ENCODE data around the gene GNAO1. TPM values are rescaled to one million over a fixed set of nuclear protein-coding genes. Genes with fewer than 3 reads are reported as not detected.

Gene GNAO1
- total RNA-seq, 1 donor from 2014 or later: 0.53 TPM

GRCh38 chr16:56364865-56365264, 173.6 kb downstream of the GNAO1 start:
- intact Hi-C loops (cut with DNase I): no loop called here
- peaks cover 61 to 70% of the 10 kb centered on the region in 2 donors for H3K36me3 ChIP-seq
- no peaks in the 10 kb centered on the region for H3K27me3 ChIP-seq
- H3K27ac ChIP-seq: no peak overlapping the region
- H3K9me3 ChIP-seq: no peaks in the 10 kb centered on the region
- no peaks in the 10 kb centered on the region for H3K4me1 ChIP-seq
- no peak for TF ChIP-seq CTCF (IDR thresholded peaks at IDR 0.05)
- no peak for DNase-seq (ENCODE audit: low spot score in 2 of 2)
- no peak overlapping the region for H3K4me3 ChIP-seq

DNA sequence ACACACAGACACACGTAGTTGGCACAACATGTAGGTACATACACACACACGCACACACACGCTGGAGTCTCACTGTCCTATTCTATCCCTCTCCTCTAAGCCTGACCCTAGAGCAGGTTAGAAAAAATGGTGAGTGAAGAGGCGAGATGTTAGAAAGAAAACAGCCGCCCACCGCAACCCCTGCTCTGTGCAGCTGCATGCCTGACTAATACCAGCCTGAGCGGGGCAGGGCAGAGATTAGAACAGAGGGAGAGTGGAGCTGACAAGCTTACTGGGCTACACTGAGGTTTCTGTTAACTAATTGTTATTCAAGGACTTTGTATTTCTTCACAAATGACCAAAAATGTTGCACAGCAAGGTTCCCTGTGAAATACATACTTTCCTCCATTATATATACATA, 174.3 kb downstream of the GNAO1 start:
- H3K27me3 ChIP-seq: no peaks in the 10 kb centered on the region
- H3K36me3 ChIP-seq: peaks cover 61 to 70% of the 10 kb centered on the region in 2 donors
- H3K9me3 ChIP-seq: no peaks in the 10 kb centered on the region
- intact Hi-C loops (cut with DNase I): no loop called here
- TF ChIP-seq CTCF (IDR thresholded peaks at IDR 0.05): no peak
- H3K4me3 ChIP-seq: no peak overlapping the region
- no peaks in the 10 kb centered on the region for H3K4me1 ChIP-seq
- H3K27ac ChIP-seq: no peak overlapping the region
- no peak for DNase-seq (ENCODE audit: low spot score in 2 of 2)

DNA sequence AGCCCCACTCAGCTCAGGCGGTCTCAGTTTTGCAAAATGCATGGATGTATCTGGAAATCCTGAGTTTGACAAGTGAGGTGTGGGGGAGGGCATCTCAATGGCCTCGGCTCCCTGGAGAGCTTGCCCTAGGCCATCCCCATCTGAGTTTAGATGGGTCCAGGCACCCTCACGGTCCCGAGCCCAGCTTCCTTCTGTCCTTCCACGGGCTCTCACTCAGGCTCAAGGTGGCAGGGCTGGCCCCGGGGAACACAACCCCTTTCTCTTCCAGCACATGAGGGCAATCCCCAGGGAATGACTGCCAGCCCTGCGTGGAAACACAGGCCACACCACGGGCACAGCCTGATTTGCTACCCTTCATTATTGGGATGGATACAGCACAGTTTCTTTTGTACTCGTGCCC, 175.7 kb downstream of the GNAO1 start:
- H3K27me3 ChIP-seq: no peaks in the 10 kb centered on the region
- no peak for TF ChIP-seq CTCF (IDR thresholded peaks at IDR 0.05)
- H3K9me3 ChIP-seq: no peaks in the 10 kb centered on the region

DNA sequence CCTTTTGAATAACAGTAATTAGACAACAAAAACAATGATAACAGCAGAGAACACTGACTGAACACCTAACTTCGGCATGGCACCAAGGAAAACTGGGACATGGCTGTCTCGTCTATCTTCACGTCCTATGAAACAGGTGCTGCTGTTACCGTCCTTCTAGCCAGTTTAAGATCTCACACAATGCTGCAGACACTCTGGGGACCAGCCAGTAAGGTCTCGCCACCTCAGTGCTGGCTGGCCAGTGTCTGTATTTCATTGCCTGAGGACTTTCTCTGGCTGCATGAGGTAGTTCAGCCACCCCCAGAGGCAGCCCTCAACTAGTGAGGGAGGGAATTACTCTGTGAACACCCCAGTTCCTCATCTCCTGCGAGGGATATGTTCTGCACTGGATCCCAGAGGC, 176.5 kb downstream of the GNAO1 start:
- peaks cover 3% of the 10 kb centered on the region in 2 donors for H3K4me1 ChIP-seq
- no peak overlapping the region for H3K4me3 ChIP-seq
- no peak overlapping the region for H3K27ac ChIP-seq
- H3K27me3 ChIP-seq: no peaks in the 10 kb centered on the region
- H3K36me3 ChIP-seq: peaks cover 52 to 61% of the 10 kb centered on the region in 2 donors
- H3K9me3 ChIP-seq: no peaks in the 10 kb centered on the region
- no peak for DNase-seq (ENCODE audit: low spot score in 2 of 2)
- intact Hi-C loops (cut with DNase I): no loop called here
- TF ChIP-seq CTCF (IDR thresholded peaks at IDR 0.05): no peak

More for the DNA sequence above, 175.7 kb downstream of the GNAO1 start:
- H3K27ac ChIP-seq: no peak overlapping the region
- H3K4me3 ChIP-seq: no peak overlapping the region
- H3K4me1 ChIP-seq: peaks cover 3% of the 10 kb centered on the region in 2 donors
- H3K36me3 ChIP-seq: peaks cover 61 to 70% of the 10 kb centered on the region in 2 donors
- intact Hi-C loops (cut with DNase I): no loop called here
- no peak for DNase-seq (ENCODE audit: low spot score in 2 of 2)

- DNase-seq (ENCODE audit: low spot score in 2 of 2): no peak
- TF ChIP-seq CTCF (IDR thresholded peaks at IDR 0.05): no peak
Measured at GRCh38 chr16:56368545-56368944, 177.3 kb downstream of the GNAO1 start.

DNA sequence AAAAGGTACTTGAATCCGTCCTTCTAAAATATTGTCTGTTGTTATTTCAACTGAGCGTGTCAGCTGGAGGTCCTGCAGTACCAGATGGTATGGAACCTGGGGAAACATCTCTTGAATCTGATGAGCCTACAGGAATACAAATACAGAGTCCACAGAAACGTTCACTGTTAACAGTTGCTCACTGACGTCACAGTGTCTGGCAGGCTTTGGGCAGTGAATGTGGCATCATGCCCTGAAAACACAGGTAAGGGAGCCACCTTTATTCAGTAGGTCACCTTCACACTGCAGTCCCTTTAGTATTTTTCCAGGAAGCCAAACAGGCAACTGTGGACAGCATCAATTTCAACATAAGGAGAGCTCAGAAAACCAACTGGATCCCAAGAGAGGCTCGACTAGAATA, 177.9 kb downstream of the GNAO1 start:
- TF ChIP-seq CTCF (IDR thresholded peaks at IDR 0.05): no peak
- Histone ChIP-seq H3K4me1 (peaks cover 3% of the 10 kb centered on the region in 2 donors), H3K36me3 (peaks cover 38 to 53% of the 10 kb centered on the region in 2 donors), H3K4me3 (no peak overlapping the region), H3K9me3 (no peaks in the 10 kb centered on the region), H3K27me3 (no peaks in the 10 kb centered on the region), H3K27ac (no peak overlapping the region)
- no peak for DNase-seq (ENCODE audit: low spot score in 2 of 2)
- intact Hi-C loops (cut with DNase I): no loop called here

More at GRCh38 chr16:56368545-56368944, 177.3 kb downstream of the GNAO1 start:
- Histone ChIP-seq H3K9me3 (no peaks in the 10 kb centered on the region), H3K36me3 (peaks cover 45 to 54% of the 10 kb centered on the region in 2 donors), H3K27me3 (no peaks in the 10 kb centered on the region), H3K4me1 (peaks cover 3% of the 10 kb centered on the region in 2 donors), H3K27ac (no peak overlapping the region), H3K4me3 (no peak overlapping the region)
- intact Hi-C loops (cut with DNase I): no loop called here
